Mucosa of descending colon (tissue), 3 donors: Measurements from ENCODE around the gene HDAC11. TPM values are rescaled to one million over a fixed set of nuclear protein-coding genes. Genes with fewer than 3 reads are reported as not detected.

ENCODE experiments used
- ATAC-seq: fragments of 200-7000 bp; cut with Tn5 transposase; one replicate; pipeline ENCODE4 v1.9.1; 2020; ENCODE audit warnings: mild to moderate bottlenecking, moderate library complexity
- DNase-seq, 3 donors: peaks; one replicate each; pipeline ENCODE4 v3.0.0-alpha.2; 2020
- H3K36me3 ChIP-seq: fragments of 200-600 bp; one replicate; pipeline ENCODE4 v1.8.0; 2021; ENCODE audit warnings: low read depth, mild to moderate bottlenecking
- H3K4me1 ChIP-seq: fragments of 200-600 bp; one replicate; pipeline ENCODE4 v1.8.0; 2021; ENCODE audit warnings: low read depth, mild to moderate bottlenecking
- H3K4me3 ChIP-seq: fragments of 200-600 bp; one replicate; pipeline ENCODE4 v1.8.0; 2021; ENCODE audit warnings: mild to moderate bottlenecking
- H3K9me3 ChIP-seq: fragments of 200-600 bp; one replicate; pipeline ENCODE4 v1.8.0; 2021; ENCODE audit warnings: mild to moderate bottlenecking
- intact Hi-C, 2 donors: fragments of 100-400 bp; cut with DNase I in 1 of 2; cut with micrococcal nuclease in 1 of 2; formaldehyde crosslinking; loops; one replicate each; pipeline versions ENCODE4 v1.11.0 to v1.11.1; 2022; cut with DNase I, micrococcal nuclease
- total RNA-seq, 3 donors: library from RNA; stranded (reverse); fragmentation: NEBNext Ultra II Directional in 2 of 3; extraction: Animal tissue kit (Norgen Biotek cat#: 25700) in 2 of 3; gene quantifications; one replicate each; pipeline versions ENCODE4 v1.2.1 to v1.2.4, GENCODE V29; 2021 to 2023
- TF ChIP-seq, protein P1 (sequence below): fragments of 200-600 bp; IDR thresholded peaks from one replicate; pipeline ENCODE4 v1.8.0; 2022; ENCODE audit warnings: antibody characterized with exemption, mild to moderate bottlenecking
- donor health status: DM: no; HTN: no; CAD: no; lungs with moderate emphysema.
- donor health status: DM: no; HTN: no; CAD: no.
- donor health status: DM: no; HTN: yes; CAD: no.

The HDAC11 gene
- total RNA-seq, 3 donors from 2014 or later: 23.0 to 28.7 (median 25.3) TPM

GRCh38 chr3:13555753-13556152, 75.6 kb downstream of the HDAC11 start:
- intact Hi-C loops: no loop called here
- no peak overlapping the region for H3K4me3 ChIP-seq
- H3K36me3 ChIP-seq: no peaks in the 10 kb centered on the region
- DNase-seq (no peak), ATAC-seq (no peak)
- no peaks in the 10 kb centered on the region for H3K9me3 ChIP-seq
- no peaks in the 10 kb centered on the region for H3K4me1 ChIP-seq
- TF ChIP-seq, protein P1, sequence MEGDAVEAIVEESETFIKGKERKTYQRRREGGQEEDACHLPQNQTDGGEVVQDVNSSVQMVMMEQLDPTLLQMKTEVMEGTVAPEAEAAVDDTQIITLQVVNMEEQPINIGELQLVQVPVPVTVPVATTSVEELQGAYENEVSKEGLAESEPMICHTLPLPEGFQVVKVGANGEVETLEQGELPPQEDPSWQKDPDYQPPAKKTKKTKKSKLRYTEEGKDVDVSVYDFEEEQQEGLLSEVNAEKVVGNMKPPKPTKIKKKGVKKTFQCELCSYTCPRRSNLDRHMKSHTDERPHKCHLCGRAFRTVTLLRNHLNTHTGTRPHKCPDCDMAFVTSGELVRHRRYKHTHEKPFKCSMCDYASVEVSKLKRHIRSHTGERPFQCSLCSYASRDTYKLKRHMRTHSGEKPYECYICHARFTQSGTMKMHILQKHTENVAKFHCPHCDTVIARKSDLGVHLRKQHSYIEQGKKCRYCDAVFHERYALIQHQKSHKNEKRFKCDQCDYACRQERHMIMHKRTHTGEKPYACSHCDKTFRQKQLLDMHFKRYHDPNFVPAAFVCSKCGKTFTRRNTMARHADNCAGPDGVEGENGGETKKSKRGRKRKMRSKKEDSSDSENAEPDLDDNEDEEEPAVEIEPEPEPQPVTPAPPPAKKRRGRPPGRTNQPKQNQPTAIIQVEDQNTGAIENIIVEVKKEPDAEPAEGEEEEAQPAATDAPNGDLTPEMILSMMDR: no peak

Other genes with a start within 250 kb of the HDAC11 start
- 10 to 100 TPM in 1 of 3 donors, 1 to 10 TPM in 2; 6.7 to 14.8 (median 8.1) TPM for gene NUP210, start 60.0 kb upstream of the HDAC11 start, total RNA-seq
- 10 to 100 TPM; 10.2 to 48.9 (median 30.5) TPM for gene FBLN2, start 68.8 kb downstream of the HDAC11 start, total RNA-seq